Left lung (tissue), 10 donors: ENCODE results near the gene NDUFS2. TPM values are rescaled to one million over a fixed set of nuclear protein-coding genes. Genes with fewer than 3 reads are reported as not detected.
A peak's percentile ranks its signal among the peaks of the same experiment; 100 is the strongest.

Source experiments
- ATAC-seq: fragments of 200-7000 bp; cut with Tn5 transposase; one replicate; pipeline ENCODE4 v1.9.1; 2020; ENCODE audit warnings: moderate library complexity
- DNase-seq, 4 donors: peaks; one replicate each; pipeline ENCODE4 v3.0.0-alpha.2; 2013 to 2020
- H3K27ac ChIP-seq, 2 donors: fragments of 200-600 bp; sonication (generic) in 1 of 2; one replicate each; pipeline versions ENCODE4 v1.5.0 to v1.8.0; 2020 to 2021
- H3K27me3 ChIP-seq, 2 donors: fragments of 200-600 bp; sonication (generic) in 1 of 2; one replicate each; pipeline versions ENCODE4 v1.5.0 to v1.8.0; 2020 to 2021
- H3K36me3 ChIP-seq, 2 donors: fragments of 200-600 bp; sonication (generic) in 1 of 2; one replicate each; pipeline versions ENCODE4 v1.5.0 to v1.8.0; 2020 to 2021
- H3K4me1 ChIP-seq, 2 donors: fragments of 200-600 bp; one replicate each; pipeline ENCODE4 v1.8.0; 2021
- H3K4me3 ChIP-seq, 2 donors: fragments of 200-600 bp; sonication (generic) in 1 of 2; one replicate each; pipeline versions ENCODE4 v1.5.0 to v1.8.0; 2020 to 2021; ENCODE audit warnings: mild to moderate bottlenecking in 1 of 2
- H3K9me3 ChIP-seq, 2 donors: fragments of 200-600 bp; sonication (generic) in 1 of 2; one replicate each; pipeline versions ENCODE4 v1.5.0 to v1.8.0; 2020 to 2021
- intact Hi-C, 2 donors: fragments of 100-400 bp; cut with DNase I; formaldehyde crosslinking; loops; one replicate each; pipeline versions ENCODE4 v1.11.2 to v1.14.2; 2022
- polyA plus RNA-seq, 6 donors: library from polyadenylated mRNA; unstranded; fragments of 120-200 nt; gene quantifications; one replicate each; pipeline ENCODE4 v1.2.1, GENCODE V29; 2013; ENCODE audit not compliant: insufficient read length in 6 of 6
- total RNA-seq, 2 donors: library from RNA; stranded (reverse); fragmentation: NEBNext Ultra II Directional; extraction: Animal tissue kit (Norgen Biotek cat#: 25700); gene quantifications; one replicate each; pipeline ENCODE4 v1.2.1, GENCODE V29; 2021
- TF ChIP-seq, protein P1 (sequence below), 2 donors: fragments of 200-600 bp; sonication (generic) in 1 of 2; IDR thresholded peaks; one replicate each; pipeline versions ENCODE4 v1.5.0 to v1.8.0; 2021; ENCODE audit warnings: antibody characterized with exemption in 2 of 2
- donor health status: DM: no; HTN: yes; CAD: no.
- donor health status: DM: no; HTN: no; CAD: no.

Gene NDUFS2
- total and polyA plus RNA-seq, 8 donors: 67.7 to 188 (median 151) TPM

DNA sequence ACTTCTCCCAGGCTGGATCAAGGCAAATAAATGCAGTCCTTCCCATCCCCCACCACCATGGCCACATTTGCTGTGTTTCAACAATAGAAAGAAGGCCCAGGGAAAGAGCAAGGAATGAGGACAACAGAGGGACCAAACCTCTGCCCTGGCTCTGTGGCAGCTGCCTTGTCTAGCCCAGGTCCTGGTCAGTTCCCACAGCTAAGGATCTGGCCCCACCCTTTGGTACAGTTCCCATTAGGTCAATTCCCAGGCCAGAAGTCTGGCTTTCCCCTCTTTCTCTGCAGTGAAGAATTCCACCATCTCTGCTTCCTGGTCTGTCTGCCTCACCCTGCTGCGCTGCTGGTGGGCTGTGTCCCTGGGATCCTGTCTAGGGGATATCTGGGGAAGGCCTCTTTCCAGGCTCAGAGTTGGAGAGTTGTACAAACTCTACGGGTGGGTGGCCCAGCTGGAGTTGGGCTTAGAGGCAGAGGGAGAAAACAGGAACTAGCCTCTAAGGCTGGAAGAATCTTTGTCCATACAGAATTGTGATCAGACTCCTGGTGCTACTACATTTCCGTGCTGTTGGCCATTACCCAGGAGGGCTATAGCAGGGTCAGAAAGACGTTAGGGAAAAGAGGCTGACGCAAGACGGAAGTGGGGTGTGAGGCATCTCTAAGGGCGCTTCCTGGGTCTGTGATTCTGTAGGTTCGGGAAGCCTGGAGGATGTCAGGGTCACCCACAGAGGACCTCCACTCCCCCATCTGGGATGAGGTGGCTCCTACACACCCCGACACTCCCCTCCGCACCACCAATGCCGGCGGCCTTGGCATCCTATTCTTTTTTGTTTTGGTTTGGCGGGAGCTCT lies 953 bp upstream of the NDUFS2 start:
- peak in 2 of 4 donors; percentile 53 to 71 for DNase-seq
- TF ChIP-seq, protein P1, sequence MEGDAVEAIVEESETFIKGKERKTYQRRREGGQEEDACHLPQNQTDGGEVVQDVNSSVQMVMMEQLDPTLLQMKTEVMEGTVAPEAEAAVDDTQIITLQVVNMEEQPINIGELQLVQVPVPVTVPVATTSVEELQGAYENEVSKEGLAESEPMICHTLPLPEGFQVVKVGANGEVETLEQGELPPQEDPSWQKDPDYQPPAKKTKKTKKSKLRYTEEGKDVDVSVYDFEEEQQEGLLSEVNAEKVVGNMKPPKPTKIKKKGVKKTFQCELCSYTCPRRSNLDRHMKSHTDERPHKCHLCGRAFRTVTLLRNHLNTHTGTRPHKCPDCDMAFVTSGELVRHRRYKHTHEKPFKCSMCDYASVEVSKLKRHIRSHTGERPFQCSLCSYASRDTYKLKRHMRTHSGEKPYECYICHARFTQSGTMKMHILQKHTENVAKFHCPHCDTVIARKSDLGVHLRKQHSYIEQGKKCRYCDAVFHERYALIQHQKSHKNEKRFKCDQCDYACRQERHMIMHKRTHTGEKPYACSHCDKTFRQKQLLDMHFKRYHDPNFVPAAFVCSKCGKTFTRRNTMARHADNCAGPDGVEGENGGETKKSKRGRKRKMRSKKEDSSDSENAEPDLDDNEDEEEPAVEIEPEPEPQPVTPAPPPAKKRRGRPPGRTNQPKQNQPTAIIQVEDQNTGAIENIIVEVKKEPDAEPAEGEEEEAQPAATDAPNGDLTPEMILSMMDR (IDR thresholded peaks at IDR 0.05): no peak
- Histone ChIP-seq H3K4me3 (peak overlapping the region; percentile 71 to 76), H3K36me3 (peaks cover 0 to 15% of the 10 kb centered on the region in 2 donors), H3K27me3 (no peaks in the 10 kb centered on the region), H3K4me1 (peaks cover 29 to 71% of the 10 kb centered on the region in 2 donors), H3K9me3 (no peaks in the 10 kb centered on the region), H3K27ac (peak overlapping the region; percentile 89 to 98)
- intact Hi-C loops: no loop called here
- peak; percentile 12 for ATAC-seq

- ATAC-seq: no peak
- H3K27me3 ChIP-seq: no peaks in the 10 kb centered on the region
- intact Hi-C loops: no loop called here
- peaks cover 15 to 85% of the 10 kb centered on the region in 2 donors for H3K4me1 ChIP-seq
- peak overlapping the region; percentile 15 to 44 for H3K27ac ChIP-seq
- TF ChIP-seq, protein P1 (IDR thresholded peaks at IDR 0.05): no peak
- no peak for DNase-seq
- no peak overlapping the region for H3K4me3 ChIP-seq
- H3K9me3 ChIP-seq: no peaks in the 10 kb centered on the region
- peaks cover 4 to 69% of the 10 kb centered on the region in 2 donors for H3K36me3 ChIP-seq
Observed at GRCh38 chr1:161206411-161207140, 4.4 kb downstream of the NDUFS2 start.

DNA sequence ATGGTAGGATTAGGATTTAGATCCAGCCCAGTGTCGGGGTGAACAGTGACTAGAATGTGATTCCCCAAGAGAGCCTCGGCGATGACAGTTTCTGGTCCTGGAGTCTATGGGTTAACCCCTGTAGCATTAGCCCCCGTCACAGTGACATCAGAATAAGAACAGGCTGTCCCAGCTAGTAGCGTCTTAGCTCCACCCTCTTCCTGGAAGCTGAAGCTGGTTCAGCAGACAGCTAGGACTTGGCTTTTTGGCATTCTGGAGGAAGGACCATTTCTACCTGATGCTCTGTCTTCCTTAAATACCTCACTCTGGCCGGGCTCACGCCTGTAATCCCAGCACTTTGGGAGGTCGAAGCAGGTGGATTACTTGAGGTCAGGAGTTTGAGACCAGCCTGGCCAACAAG lies 5.0 kb downstream of the NDUFS2 start:
- intact Hi-C loops: no loop called here
- peak; percentile 11 for ATAC-seq

DNA sequence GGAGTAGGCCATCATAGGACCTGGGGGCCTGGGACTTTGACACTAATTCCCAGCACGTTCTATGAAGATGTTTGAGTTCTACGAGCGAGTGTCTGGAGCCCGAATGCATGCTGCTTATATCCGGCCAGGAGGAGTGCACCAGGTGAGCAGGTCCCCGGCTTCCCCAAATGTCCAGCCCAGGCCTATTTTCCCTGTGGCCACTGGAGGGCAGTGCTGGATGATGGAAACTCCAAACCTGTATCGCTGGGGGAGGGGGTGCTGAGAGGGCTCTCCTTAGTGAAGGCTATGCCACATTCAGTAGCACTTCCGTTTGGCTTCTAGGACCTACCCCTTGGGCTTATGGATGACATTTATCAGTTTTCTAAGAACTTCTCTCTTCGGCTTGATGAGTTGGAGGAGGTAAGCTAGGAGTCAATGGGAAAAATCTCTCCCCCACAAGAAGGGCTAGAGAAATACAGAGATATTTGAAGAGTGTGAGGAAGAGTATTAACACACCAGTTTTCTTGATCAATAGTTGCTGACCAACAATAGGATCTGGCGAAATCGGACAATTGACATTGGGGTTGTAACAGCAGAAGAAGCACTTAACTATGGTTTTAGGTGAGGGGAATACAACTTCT lies 7.7 kb downstream of the NDUFS2 start:
- peak; percentile 96 for ATAC-seq
- peaks cover 4 to 95% of the 10 kb centered on the region in 2 donors for H3K36me3 ChIP-seq

More for the DNA sequence above, 5.0 kb downstream of the NDUFS2 start:
- Histone ChIP-seq H3K27ac (peak overlapping the region; percentile 15 to 44), H3K36me3 (peaks cover 4 to 75% of the 10 kb centered on the region in 2 donors), H3K4me1 (peaks cover 12 to 82% of the 10 kb centered on the region in 2 donors), H3K9me3 (no peaks in the 10 kb centered on the region), H3K4me3 (no peak overlapping the region), H3K27me3 (no peaks in the 10 kb centered on the region)
- TF ChIP-seq, protein P1 (IDR thresholded peaks at IDR 0.05): no peak
- DNase-seq: no peak

More for the DNA sequence above, 7.7 kb downstream of the NDUFS2 start:
- no peak overlapping the region for H3K4me3 ChIP-seq
- intact Hi-C loops: no loop called here
- H3K9me3 ChIP-seq: no peaks in the 10 kb centered on the region
- H3K4me1 ChIP-seq: peaks cover 0 to 71% of the 10 kb centered on the region in 2 donors
- H3K27me3 ChIP-seq: no peaks in the 10 kb centered on the region
- TF ChIP-seq, protein P1 (IDR thresholded peaks at IDR 0.05): peak; percentile 81 to 85
- H3K27ac ChIP-seq: peak overlapping the region in 1 of 2 donors; percentile 19
- DNase-seq: peak in 3 of 4 donors; percentile 70 to 87 (median 82)
